Mucosa of descending colon (tissue), 3 donors: ENCODE results near the gene LDLRAD4. TPM values are rescaled to one million over a fixed set of nuclear protein-coding genes. Genes with fewer than 3 reads are reported as not detected.

Experiments
- ATAC-seq: fragments of 200-7000 bp; cut with Tn5 transposase; one replicate; pipeline ENCODE4 v1.9.1; 2020; ENCODE audit warnings: mild to moderate bottlenecking, moderate library complexity
- DNase-seq, 3 donors: peaks; one replicate each; pipeline ENCODE4 v3.0.0-alpha.2; 2020
- H3K36me3 ChIP-seq: fragments of 200-600 bp; one replicate; pipeline ENCODE4 v1.8.0; 2021; ENCODE audit warnings: low read depth, mild to moderate bottlenecking
- H3K4me1 ChIP-seq: fragments of 200-600 bp; one replicate; pipeline ENCODE4 v1.8.0; 2021; ENCODE audit warnings: low read depth, mild to moderate bottlenecking
- H3K4me3 ChIP-seq: fragments of 200-600 bp; one replicate; pipeline ENCODE4 v1.8.0; 2021; ENCODE audit warnings: mild to moderate bottlenecking
- H3K9me3 ChIP-seq: fragments of 200-600 bp; one replicate; pipeline ENCODE4 v1.8.0; 2021; ENCODE audit warnings: mild to moderate bottlenecking
- CTCF ChIP-seq: fragments of 200-600 bp; IDR thresholded peaks from one replicate; pipeline ENCODE4 v1.8.0; 2022; ENCODE audit warnings: antibody characterized with exemption, mild to moderate bottlenecking
- intact Hi-C, 2 donors: fragments of 100-400 bp; cut with DNase I in 1 of 2; cut with micrococcal nuclease in 1 of 2; formaldehyde crosslinking; loops; one replicate each; pipeline versions ENCODE4 v1.11.0 to v1.11.1; 2022; cut with DNase I, micrococcal nuclease
- total RNA-seq, 3 donors: library from RNA; stranded (reverse); fragmentation: NEBNext Ultra II Directional in 2 of 3; extraction: Animal tissue kit (Norgen Biotek cat#: 25700) in 2 of 3; gene quantifications; one replicate each; pipeline versions ENCODE4 v1.2.1 to v1.2.4, GENCODE V29; 2021 to 2023
- donor health status: DM: no; HTN: no; CAD: no; lungs with moderate emphysema.
- donor health status: DM: no; HTN: no; CAD: no.
- donor health status: DM: no; HTN: yes; CAD: no.

The LDLRAD4 gene
- total RNA-seq, 3 donors from 2014 or later: 36.8 to 41.0 (median 37.4) TPM

GRCh38 chr18:13619505-13620205 lies 401.1 kb downstream of the LDLRAD4 start:
- intact Hi-C loops: no loop called here
- DNase-seq: no peak
- no peaks in the 10 kb centered on the region for H3K36me3 ChIP-seq
- no peak for TF ChIP-seq CTCF
- H3K9me3 ChIP-seq: no peaks in the 10 kb centered on the region
- H3K4me1 ChIP-seq: no peaks in the 10 kb centered on the region
- ATAC-seq: no peak
- H3K4me3 ChIP-seq: no peak overlapping the region

GRCh38 chr18:13620206-13620672 lies 401.7 kb downstream of the LDLRAD4 start:
- Histone ChIP-seq H3K4me3 (no peak overlapping the region), H3K4me1 (no peaks in the 10 kb centered on the region), H3K36me3 (no peaks in the 10 kb centered on the region), H3K9me3 (no peaks in the 10 kb centered on the region)
- intact Hi-C loops: no loop called here
- ATAC-seq (no peak), DNase-seq (no peak)
- no peak for TF ChIP-seq CTCF

- TF ChIP-seq CTCF: no peak
- Histone ChIP-seq H3K4me1 (no peaks in the 10 kb centered on the region), H3K9me3 (no peaks in the 10 kb centered on the region), H3K36me3 (no peaks in the 10 kb centered on the region), H3K4me3 (no peak overlapping the region)
- no peak for DNase-seq
- intact Hi-C loops: no loop called here
- ATAC-seq: no peak
These were observed 402.4 kb downstream of the LDLRAD4 start for GRCh38 chr18:13620818-13621445.

GRCh38 chr18:13621446-13621849 lies 402.9 kb downstream of the LDLRAD4 start:
- intact Hi-C loops: no loop called here
- no peaks in the 10 kb centered on the region for H3K4me1 ChIP-seq
- no peak for ATAC-seq
- no peak overlapping the region for H3K4me3 ChIP-seq
- H3K36me3 ChIP-seq: no peaks in the 10 kb centered on the region
- DNase-seq: no peak
- TF ChIP-seq CTCF: no peak
- H3K9me3 ChIP-seq: no peaks in the 10 kb centered on the region

GRCh38 chr18:13621886-13622619 lies 403.5 kb downstream of the LDLRAD4 start:
- ATAC-seq: no peak
- intact Hi-C loops: no loop called here
- no peak for DNase-seq
- H3K36me3 ChIP-seq: no peaks in the 10 kb centered on the region
- no peak for TF ChIP-seq CTCF
- no peaks in the 10 kb centered on the region for H3K9me3 ChIP-seq
- H3K4me3 ChIP-seq: no peak overlapping the region
- no peaks in the 10 kb centered on the region for H3K4me1 ChIP-seq
